Stomach (tissue), 4 donors: Measurements from ENCODE around the gene KRTAP5-2.

Source experiments
- CTCF ChIP-seq, 7 experiments: fragments of 450-650 bp in 4 of 7; fragments of 200-600 bp in 3 of 7; sonication (generic) in 3 of 7; IDR thresholded peaks; one replicate each; pipeline ENCODE4 v1.5.1; 2016 to 2019; ENCODE audit warnings: antibody characterized with exemption in 7 of 7, control low read depth in 2 of 7, mild to moderate bottlenecking in 1 of 7
- EP300 ChIP-seq: sonication (generic); formaldehyde crosslinking; IDR thresholded peaks from one replicate; pipeline ENCODE4 v1.6.1; 2017; ENCODE audit warnings: antibody characterized with exemption
- POLR2A ChIP-seq, 4 donors: fragments of 450-650 bp; IDR thresholded peaks; one replicate each; pipeline ENCODE4 v1.6.1; 2016; ENCODE audit warnings: antibody characterized with exemption in 4 of 4, control low read depth in 2 of 4, mild to moderate bottlenecking in 1 of 4, moderate library complexity in 1 of 4
- POLR2AphosphoS5 ChIP-seq, 3 donors: sonication (generic); formaldehyde crosslinking; IDR thresholded peaks; one replicate each; pipeline ENCODE4 v1.6.1; 2016; ENCODE audit warnings: antibody characterized with exemption in 3 of 3

- TF ChIP-seq POLR2A (IDR thresholded peaks at IDR 0.05) (no peak), POLR2AphosphoS5 (IDR thresholded peaks at IDR 0.05) (no peak), CTCF (IDR thresholded peaks at IDR 0.05) (no peak), EP300 (no peak)
Observed at GRCh38 chr11:1645357-1645821, 47.3 kb upstream of the KRTAP5-2 start.
